Measurements from ENCODE around the gene ADGRG6.

- TF ChIP-seq CEBPB (IDR thresholded peaks at IDR 0.05; ENCODE audit: low read depth, low read length), result no peak
- TF ChIP-seq, protein P1, sequence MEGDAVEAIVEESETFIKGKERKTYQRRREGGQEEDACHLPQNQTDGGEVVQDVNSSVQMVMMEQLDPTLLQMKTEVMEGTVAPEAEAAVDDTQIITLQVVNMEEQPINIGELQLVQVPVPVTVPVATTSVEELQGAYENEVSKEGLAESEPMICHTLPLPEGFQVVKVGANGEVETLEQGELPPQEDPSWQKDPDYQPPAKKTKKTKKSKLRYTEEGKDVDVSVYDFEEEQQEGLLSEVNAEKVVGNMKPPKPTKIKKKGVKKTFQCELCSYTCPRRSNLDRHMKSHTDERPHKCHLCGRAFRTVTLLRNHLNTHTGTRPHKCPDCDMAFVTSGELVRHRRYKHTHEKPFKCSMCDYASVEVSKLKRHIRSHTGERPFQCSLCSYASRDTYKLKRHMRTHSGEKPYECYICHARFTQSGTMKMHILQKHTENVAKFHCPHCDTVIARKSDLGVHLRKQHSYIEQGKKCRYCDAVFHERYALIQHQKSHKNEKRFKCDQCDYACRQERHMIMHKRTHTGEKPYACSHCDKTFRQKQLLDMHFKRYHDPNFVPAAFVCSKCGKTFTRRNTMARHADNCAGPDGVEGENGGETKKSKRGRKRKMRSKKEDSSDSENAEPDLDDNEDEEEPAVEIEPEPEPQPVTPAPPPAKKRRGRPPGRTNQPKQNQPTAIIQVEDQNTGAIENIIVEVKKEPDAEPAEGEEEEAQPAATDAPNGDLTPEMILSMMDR (IDR thresholded peaks at IDR 0.05; ENCODE audit: control extremely low read depth in 1 of 3, insufficient read depth in 1 of 3, low read depth in 1 of 3, low read length in 3 of 3), result no peak
- no peak for TF ChIP-seq RAD21 (IDR thresholded peaks at IDR 0.05 in 1 of 2, conservative IDR thresholded peaks at IDR 0.05 in 1 of 2; ENCODE audit: low read depth in 2 of 2, low read length in 2 of 2)
- no peak for TF ChIP-seq CREB1 (IDR thresholded peaks at IDR 0.05)
- TF ChIP-seq TBP (IDR thresholded peaks at IDR 0.05; ENCODE audit: low read depth, low read length), result no peak
These were observed 4.2 kb upstream of the ADGRG6 start for GRCh38 chr6:142297605-142297995.

Measured in H1 (cell line).